SK-N-SH treated with all-trans-retinoic acid at 6 μM for 48 hours (cell line): ENCODE results near the gene JHY.

Source experiments
- ATAC-seq: fragments of 200-7000 bp; cut with Tn5 transposase; 3 replicates; pipeline ENCODE4 v1.9.1; 2020; ENCODE audit warnings: mild to moderate bottlenecking, moderate library complexity
- ARNTL ChIP-seq: fragments of 450-650 bp; formaldehyde crosslinking; IDR thresholded peaks from 2 replicates; pipeline ENCODE4 v1.5.0; 2020; ENCODE audit warnings: low read depth, mild to moderate bottlenecking, moderate library complexity, borderline replicate concordance
- BACH2 ChIP-seq: fragments of 250-450 bp; sonication (Bioruptor Pico); IDR thresholded peaks from 2 replicates; pipeline ENCODE4 v1.9.0; 2021; ENCODE audit warnings: mild to moderate bottlenecking, borderline replicate concordance
- ESRRG ChIP-seq: fragments of 250-450 bp; sonication (Bioruptor Pico); IDR thresholded peaks from 2 replicates; pipeline ENCODE4 v1.6.1; 2021; ENCODE audit warnings: mild to moderate bottlenecking
- GLIS3 ChIP-seq: fragments of 250-450 bp; sonication (Bioruptor Pico); IDR thresholded peaks from 2 replicates; pipeline ENCODE4 v1.5.0; 2020; ENCODE audit warnings: mild to moderate bottlenecking, moderate library complexity
- ISL1 ChIP-seq: fragments of 250-450 bp; sonication (Bioruptor Pico); IDR thresholded peaks from 2 replicates; pipeline ENCODE4 v2.1.2; 2022; ENCODE audit warnings: mild to moderate bottlenecking, moderate library complexity
- OSR1 ChIP-seq: fragments of 250-450 bp; sonication (Bioruptor Pico); IDR thresholded peaks from 2 replicates; pipeline ENCODE4 v1.8.0; 2022; ENCODE audit warnings: moderate library complexity, mild to moderate bottlenecking, inconsistent platforms
- PPARA ChIP-seq: fragments of 250-450 bp; sonication (Bioruptor Pico); IDR thresholded peaks from 2 replicates; pipeline ENCODE4 v1.5.0; 2020; ENCODE audit warnings: mild to moderate bottlenecking, borderline replicate concordance
- SNAI2 ChIP-seq: fragments of 250-450 bp; sonication (Bioruptor Pico); IDR thresholded peaks from 2 replicates; pipeline ENCODE4 v1.5.0; 2020; ENCODE audit warnings: mild to moderate bottlenecking, moderate library complexity
- TOX ChIP-seq: fragments of 250-450 bp; sonication (Bioruptor Pico); IDR thresholded peaks from 2 replicates; pipeline ENCODE4 v1.8.0; 2021; ENCODE audit warnings: mild to moderate bottlenecking, moderate library complexity, borderline replicate concordance
- ZC3H10 ChIP-seq: fragments of 250-450 bp; sonication (Bioruptor Pico); IDR thresholded peaks from 2 replicates; pipeline ENCODE4 v1.5.1; 2021; ENCODE audit warnings: mild to moderate bottlenecking, moderate library complexity
- ZFP3 ChIP-seq: fragments of 250-450 bp; sonication (Bioruptor Pico); IDR thresholded peaks from 2 replicates; pipeline ENCODE4 v1.5.0; 2020; ENCODE audit warnings: mild to moderate bottlenecking, moderate library complexity
- ZFP30 ChIP-seq: fragments of 450-650 bp; formaldehyde crosslinking; IDR thresholded peaks from 2 replicates; pipeline ENCODE4 v1.5.0; 2022; ENCODE audit warnings: mild to moderate bottlenecking, moderate library complexity
- ZNF565 ChIP-seq: fragments of 450-650 bp; formaldehyde crosslinking; conservative IDR thresholded peaks from 2 replicates; pipeline ENCODE4 v1.5.0; 2020; ENCODE audit warnings: low read depth, mild to moderate bottlenecking, moderate library complexity
- ZNF8 ChIP-seq: fragments of 450-650 bp; formaldehyde crosslinking; IDR thresholded peaks from 2 replicates; pipeline ENCODE4 v1.5.0; 2020; ENCODE audit warnings: mild to moderate bottlenecking, moderate library complexity
- TF ChIP-seq, protein P1 (sequence below): fragments of 250-450 bp; sonication (Bioruptor Pico); IDR thresholded peaks from 2 replicates; pipeline ENCODE4 v1.8.0; 2021; ENCODE audit warnings: low read depth, mild to moderate bottlenecking, moderate library complexity, borderline replicate concordance
- TF ChIP-seq, protein P2 (sequence below): fragments of 250-450 bp; sonication (Bioruptor Pico); IDR thresholded peaks from 2 replicates; pipeline ENCODE4 v1.5.0; 2020; ENCODE audit warnings: mild to moderate bottlenecking, moderate library complexity
- TF ChIP-seq, protein P3 (sequence below): fragments of 250-450 bp; sonication (Bioruptor Pico); IDR thresholded peaks from 2 replicates; pipeline ENCODE4 v1.5.1; 2021; ENCODE audit warnings: mild to moderate bottlenecking, moderate library complexity
- TF ChIP-seq, protein P4 (sequence below): fragments of 250-450 bp; sonication (Bioruptor Pico); IDR thresholded peaks from 2 replicates; pipeline ENCODE4 v1.8.0; 2020; ENCODE audit warnings: mild to moderate bottlenecking, moderate library complexity, borderline replicate concordance
- TF ChIP-seq, protein P5 (sequence below): fragments of 250-450 bp; sonication (Bioruptor Pico); IDR thresholded peaks from 2 replicates; pipeline ENCODE4 v1.5.1; 2020; ENCODE audit warnings: low read depth, mild to moderate bottlenecking, moderate library complexity

The JHY gene

DNA sequence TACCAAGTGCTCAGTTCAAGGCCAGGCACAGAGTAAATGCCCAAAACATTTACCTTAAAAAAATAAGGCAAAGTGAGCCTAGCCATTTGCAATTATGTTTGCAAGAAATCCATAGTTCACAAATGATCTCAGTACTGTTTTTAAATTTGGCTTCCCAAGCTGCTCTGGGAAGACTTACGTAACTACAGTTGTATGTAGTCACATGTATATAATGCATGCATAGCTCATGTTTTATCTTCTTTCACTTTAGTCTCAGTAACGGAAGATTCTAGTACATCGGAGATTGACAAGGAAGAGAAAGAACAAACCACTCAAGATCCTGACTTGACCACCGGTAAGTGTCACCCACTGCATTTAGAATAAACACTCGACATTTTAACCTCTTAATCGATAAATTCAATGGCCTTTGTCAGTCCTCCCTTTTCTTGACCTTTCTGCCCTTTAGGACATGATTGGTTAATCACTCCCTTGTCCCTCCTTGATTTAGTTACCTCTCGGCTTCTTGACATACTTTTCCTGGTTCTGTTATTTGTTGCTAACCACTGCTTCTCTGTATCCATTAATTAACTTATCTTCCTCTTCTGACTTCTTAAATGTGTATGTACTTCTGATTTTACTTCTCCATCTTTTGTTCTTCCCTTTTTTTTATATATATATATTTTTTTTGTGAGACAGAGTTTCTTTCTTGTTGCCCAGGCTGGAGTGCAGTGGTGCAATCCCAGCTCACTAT lies 18.0 kb upstream of the JHY start:
- TF ChIP-seq ARNTL (CRISPR knock-in tag) (no peak), TOX (CRISPR knock-in tag) (no peak), ZC3H10 (CRISPR knock-in tag) (no peak), SNAI2 (CRISPR knock-in tag) (no peak), ESRRG (CRISPR knock-in tag) (no peak), GLIS3 (CRISPR knock-in tag) (no peak), BACH2 (CRISPR knock-in tag) (no peak), ZNF8 (no peak), PPARA (CRISPR knock-in tag) (no peak), OSR1 (no peak), ISL1 (CRISPR knock-in tag) (no peak), ZNF565 (CRISPR knock-in tag) (no peak)
- TF ChIP-seq, protein P1, sequence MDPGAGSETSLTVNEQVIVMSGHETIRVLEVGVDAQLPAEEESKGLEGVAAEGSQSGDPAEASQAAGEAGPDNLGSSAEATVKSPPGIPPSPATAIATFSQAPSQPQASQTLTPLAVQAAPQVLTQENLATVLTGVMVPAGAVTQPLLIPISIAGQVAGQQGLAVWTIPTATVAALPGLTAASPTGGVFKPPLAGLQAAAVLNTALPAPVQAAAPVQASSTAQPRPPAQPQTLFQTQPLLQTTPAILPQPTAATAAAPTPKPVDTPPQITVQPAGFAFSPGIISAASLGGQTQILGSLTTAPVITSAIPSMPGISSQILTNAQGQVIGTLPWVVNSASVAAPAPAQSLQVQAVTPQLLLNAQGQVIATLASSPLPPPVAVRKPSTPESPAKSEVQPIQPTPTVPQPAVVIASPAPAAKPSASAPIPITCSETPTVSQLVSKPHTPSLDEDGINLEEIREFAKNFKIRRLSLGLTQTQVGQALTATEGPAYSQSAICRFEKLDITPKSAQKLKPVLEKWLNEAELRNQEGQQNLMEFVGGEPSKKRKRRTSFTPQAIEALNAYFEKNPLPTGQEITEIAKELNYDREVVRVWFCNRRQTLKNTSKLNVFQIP (CRISPR knock-in tag), result no peak
- TF ChIP-seq, protein P2, sequence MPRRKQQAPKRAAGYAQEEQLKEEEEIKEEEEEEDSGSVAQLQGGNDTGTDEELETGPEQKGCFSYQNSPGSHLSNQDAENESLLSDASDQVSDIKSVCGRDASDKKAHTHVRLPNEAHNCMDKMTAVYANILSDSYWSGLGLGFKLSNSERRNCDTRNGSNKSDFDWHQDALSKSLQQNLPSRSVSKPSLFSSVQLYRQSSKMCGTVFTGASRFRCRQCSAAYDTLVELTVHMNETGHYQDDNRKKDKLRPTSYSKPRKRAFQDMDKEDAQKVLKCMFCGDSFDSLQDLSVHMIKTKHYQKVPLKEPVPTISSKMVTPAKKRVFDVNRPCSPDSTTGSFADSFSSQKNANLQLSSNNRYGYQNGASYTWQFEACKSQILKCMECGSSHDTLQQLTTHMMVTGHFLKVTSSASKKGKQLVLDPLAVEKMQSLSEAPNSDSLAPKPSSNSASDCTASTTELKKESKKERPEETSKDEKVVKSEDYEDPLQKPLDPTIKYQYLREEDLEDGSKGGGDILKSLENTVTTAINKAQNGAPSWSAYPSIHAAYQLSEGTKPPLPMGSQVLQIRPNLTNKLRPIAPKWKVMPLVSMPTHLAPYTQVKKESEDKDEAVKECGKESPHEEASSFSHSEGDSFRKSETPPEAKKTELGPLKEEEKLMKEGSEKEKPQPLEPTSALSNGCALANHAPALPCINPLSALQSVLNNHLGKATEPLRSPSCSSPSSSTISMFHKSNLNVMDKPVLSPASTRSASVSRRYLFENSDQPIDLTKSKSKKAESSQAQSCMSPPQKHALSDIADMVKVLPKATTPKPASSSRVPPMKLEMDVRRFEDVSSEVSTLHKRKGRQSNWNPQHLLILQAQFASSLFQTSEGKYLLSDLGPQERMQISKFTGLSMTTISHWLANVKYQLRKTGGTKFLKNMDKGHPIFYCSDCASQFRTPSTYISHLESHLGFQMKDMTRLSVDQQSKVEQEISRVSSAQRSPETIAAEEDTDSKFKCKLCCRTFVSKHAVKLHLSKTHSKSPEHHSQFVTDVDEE (CRISPR knock-in tag), result no peak
- TF ChIP-seq, protein P3, sequence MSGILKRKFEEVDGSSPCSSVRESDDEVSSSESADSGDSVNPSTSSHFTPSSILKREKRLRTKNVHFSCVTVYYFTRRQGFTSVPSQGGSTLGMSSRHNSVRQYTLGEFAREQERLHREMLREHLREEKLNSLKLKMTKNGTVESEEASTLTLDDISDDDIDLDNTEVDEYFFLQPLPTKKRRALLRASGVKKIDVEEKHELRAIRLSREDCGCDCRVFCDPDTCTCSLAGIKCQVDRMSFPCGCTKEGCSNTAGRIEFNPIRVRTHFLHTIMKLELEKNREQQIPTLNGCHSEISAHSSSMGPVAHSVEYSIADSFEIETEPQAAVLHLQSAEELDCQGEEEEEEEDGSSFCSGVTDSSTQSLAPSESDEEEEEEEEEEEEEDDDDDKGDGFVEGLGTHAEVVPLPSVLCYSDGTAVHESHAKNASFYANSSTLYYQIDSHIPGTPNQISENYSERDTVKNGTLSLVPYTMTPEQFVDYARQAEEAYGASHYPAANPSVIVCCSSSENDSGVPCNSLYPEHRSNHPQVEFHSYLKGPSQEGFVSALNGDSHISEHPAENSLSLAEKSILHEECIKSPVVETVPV (CRISPR knock-in tag), result no peak
- ATAC-seq, result no peak

DNA sequence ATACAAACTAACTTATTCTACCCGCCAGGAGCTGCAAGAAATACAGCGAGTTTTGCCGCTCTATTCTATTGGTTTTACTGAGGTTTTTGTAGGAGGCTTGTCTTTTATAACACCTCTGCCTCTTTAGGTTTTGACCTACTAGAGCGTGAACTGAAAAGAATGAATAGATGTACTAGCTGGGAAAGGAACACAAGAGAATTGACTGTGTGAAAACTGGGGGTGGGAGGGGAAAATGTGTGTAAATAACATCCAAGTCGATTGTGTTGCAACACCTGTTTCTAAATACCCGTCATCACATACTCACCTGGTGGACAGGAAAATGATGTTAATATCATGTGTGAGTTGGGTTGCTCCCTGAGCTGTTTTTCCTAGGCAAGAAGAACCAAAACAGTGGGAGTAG lies 12.9 kb upstream of the JHY start:
- TF ChIP-seq OSR1 (no peak), SNAI2 (CRISPR knock-in tag) (no peak), ZFP3 (no peak)
- TF ChIP-seq, protein P4, sequence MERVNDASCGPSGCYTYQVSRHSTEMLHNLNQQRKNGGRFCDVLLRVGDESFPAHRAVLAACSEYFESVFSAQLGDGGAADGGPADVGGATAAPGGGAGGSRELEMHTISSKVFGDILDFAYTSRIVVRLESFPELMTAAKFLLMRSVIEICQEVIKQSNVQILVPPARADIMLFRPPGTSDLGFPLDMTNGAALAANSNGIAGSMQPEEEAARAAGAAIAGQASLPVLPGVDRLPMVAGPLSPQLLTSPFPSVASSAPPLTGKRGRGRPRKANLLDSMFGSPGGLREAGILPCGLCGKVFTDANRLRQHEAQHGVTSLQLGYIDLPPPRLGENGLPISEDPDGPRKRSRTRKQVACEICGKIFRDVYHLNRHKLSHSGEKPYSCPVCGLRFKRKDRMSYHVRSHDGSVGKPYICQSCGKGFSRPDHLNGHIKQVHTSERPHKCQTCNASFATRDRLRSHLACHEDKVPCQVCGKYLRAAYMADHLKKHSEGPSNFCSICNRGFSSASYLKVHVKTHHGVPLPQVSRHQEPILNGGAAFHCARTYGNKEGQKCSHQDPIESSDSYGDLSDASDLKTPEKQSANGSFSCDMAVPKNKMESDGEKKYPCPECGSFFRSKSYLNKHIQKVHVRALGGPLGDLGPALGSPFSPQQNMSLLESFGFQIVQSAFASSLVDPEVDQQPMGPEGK (CRISPR knock-in tag), result no peak
- TF ChIP-seq, protein P5, sequence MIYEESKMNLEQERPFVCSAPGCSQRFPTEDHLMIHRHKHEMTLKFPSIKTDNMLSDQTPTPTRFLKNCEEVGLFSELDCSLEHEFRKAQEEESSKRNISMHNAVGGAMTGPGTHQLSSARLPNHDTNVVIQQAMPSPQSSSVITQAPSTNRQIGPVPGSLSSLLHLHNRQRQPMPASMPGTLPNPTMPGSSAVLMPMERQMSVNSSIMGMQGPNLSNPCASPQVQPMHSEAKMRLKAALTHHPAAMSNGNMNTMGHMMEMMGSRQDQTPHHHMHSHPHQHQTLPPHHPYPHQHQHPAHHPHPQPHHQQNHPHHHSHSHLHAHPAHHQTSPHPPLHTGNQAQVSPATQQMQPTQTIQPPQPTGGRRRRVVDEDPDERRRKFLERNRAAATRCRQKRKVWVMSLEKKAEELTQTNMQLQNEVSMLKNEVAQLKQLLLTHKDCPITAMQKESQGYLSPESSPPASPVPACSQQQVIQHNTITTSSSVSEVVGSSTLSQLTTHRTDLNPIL (CRISPR knock-in tag), result no peak
- ATAC-seq, result no peak

DNA sequence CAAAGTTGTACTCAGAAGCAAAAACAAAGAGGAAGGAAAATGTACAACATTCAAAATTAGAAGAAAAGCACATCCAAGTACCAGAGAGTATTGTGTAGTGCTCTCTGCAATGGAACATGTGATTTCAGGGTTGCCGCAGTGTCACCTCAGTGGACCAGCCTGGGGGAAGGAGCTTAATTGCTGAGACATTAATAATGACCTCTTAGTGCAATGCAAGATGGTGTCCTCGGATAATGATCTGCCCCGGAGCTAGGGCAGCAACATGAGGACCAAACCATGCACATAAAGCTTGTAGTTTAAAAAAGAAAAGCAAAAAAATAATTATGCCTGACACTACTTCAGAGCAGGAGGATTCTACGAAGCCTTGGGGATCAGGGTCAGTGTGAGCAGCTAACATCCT lies 11.3 kb upstream of the JHY start:
- TF ChIP-seq ZNF8 (no peak), ZC3H10 (CRISPR knock-in tag) (no peak)
- no peak for ATAC-seq

DNA sequence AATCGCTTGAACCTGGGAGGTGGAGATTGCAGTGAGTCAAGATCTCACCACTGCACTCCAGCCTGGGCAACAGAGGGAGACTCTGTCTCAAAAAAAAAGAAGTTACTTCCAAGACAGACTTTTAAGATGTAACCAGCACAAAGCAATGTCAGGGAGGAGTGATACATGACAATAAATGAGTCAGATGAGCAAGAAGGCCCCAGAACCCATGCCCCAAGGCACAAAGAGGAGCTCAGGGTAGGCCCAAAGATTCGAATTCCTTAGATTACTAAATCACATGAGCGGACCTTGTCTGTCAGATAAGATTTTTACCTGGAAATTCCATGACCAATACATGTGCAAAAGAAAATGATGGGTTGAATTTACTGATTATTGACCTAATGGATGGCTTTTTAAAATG lies 10.5 kb upstream of the JHY start:
- TF ChIP-seq, protein P1 (CRISPR knock-in tag), result no peak
- TF ChIP-seq ISL1 (CRISPR knock-in tag), result no peak
- no peak for TF ChIP-seq ZFP30
- no peak for TF ChIP-seq SNAI2 (CRISPR knock-in tag)
- TF ChIP-seq ZFP3, result no peak
- TF ChIP-seq ZNF8, result no peak
- ATAC-seq, result no peak
